GM21515 (cell line): ENCODE data around the gene HOMER1.
"Not testable (repeated sequence)": the region's sequence is repeated elsewhere in the genome, so short reads cannot be mapped to it uniquely, and the experiment has no call there.

Experiments used
- ATAC-seq: cut with Tn5 transposase; IDR thresholded peaks from one replicate; pipeline ENCODE4 v1.9.1; 2021; ENCODE audit not compliant: unreplicated experiment

HOMER1 gene

GRCh38 chr5:79423296-79423695 is 90.6 kb downstream of the HOMER1 start:
- ATAC-seq = no peak

GRCh38 chr5:79420248-79420647 is 93.7 kb downstream of the HOMER1 start:
- ATAC-seq = no peak

DNA sequence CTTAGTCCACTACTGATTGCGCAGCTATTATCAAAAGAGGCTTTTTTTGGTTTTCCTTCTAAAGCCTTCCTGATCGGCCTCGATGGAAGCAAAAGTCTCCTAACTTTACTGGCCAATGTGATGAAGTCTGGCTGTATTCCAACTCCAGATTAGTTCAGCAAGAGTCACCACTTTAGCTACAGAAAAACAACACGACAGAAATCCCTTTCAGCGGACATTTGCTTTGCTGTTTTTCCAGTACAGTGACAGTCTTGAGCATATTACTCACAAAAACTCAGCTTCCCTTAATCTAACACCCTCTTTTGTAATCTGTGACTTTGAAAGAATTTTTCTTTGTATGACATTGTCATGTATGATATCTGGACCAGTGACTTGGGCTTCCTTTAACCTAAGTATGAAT is 95.7 kb downstream of the HOMER1 start:
- ATAC-seq = no peak

GRCh38 chr5:79417495-79417894 is 96.4 kb downstream of the HOMER1 start:
- no peak for ATAC-seq

GRCh38 chr5:79416499-79416898 is 97.4 kb downstream of the HOMER1 start:
- ATAC-seq = peak; percentile 89

- ATAC-seq = no peak
These were observed 100.8 kb downstream of the HOMER1 start for GRCh38 chr5:79413112-79413511.

- no peak for ATAC-seq
These were observed 105.9 kb downstream of the HOMER1 start for GRCh38 chr5:79408028-79408427.

DNA sequence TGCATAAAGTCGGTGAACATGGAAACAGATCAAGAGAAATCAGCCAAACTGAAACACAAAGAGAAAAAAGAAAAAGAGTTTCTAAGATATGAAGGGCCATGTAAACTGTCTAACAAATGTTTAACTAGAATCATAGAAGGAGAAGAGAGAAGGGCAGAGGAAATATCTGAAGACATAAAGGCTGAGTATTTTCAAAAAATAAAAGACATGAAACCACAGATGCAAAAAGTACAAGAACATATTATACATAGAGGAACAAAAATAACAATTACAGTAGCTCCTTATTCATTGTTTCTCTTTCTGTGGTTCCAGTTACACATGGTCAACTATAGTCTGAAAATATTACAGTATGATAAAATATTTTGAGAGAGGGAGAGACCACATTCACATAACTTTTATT is 106.3 kb downstream of the HOMER1 start:
- ATAC-seq = no peak

GRCh38 chr5:79401216-79401615 is 112.7 kb downstream of the HOMER1 start:
- ATAC-seq = no peak

GRCh38 chr5:79399046-79399445 is 114.9 kb downstream of the HOMER1 start:
- ATAC-seq = no peak

DNA sequence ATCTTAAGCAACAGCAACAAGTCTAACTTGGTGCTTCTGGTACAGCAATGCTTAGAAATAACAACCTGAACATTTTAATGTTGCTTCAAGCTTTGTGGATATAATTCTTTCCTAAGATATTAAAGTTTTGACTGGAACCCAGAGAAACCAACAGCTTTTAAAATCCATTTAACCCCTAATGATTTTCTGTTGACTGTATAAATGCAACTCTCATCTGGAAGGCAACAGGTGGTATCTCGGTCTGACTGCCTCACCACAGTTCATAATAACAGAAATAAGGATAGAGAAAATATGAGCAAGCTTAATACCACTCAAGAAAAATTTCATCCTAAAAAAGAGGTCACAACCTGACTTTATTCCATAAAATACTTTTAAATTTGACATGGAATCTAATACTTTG is 116.9 kb downstream of the HOMER1 start:
- no peak for ATAC-seq

DNA sequence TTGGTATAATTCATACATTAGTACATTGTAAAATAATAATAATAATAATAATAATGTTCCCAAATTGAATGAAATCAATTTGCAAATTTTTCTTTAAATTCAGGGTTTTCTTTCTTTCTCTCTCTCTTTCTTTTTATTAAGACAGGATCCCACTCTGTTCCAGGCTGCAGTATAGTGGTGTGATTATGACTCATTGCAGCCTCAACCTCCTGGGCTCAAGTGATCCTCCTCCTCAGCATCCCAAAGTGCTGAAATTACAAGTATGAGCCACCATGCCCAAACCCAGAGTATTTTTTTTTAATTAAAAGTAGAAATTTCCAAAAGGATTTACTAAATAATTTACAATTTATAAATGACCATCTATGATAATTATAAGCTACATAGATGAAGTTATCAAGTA is 117.7 kb downstream of the HOMER1 start:
- ATAC-seq = no peak

GRCh38 chr5:79395296-79395695 is 118.6 kb downstream of the HOMER1 start:
- ATAC-seq = no peak

GRCh38 chr5:79392776-79393175 is 121.2 kb downstream of the HOMER1 start:
- ATAC-seq = no peak

- no peak for ATAC-seq
These were observed 127.3 kb downstream of the HOMER1 start for GRCh38 chr5:79386679-79387078.

DNA sequence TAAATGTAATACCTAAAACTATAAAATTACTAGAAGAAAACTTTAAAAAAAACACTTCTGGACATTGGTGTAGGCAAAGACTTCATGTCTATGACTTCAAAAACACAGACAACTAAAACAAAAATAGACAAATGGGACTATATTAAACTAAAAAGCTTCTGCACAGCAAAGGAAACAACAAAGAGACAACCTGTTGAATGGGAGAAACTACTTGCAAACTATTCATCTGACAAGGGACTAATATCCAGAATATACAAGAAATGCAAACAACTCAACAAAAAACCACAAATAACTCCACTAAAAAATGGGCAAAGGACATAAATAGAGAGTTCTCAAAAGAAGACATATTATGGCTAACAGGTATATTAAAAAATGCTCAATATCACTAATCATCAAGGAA is 128.8 kb downstream of the HOMER1 start:
- not testable (repeated sequence) for ATAC-seq

- no peak for ATAC-seq
These were observed 135.3 kb downstream of the HOMER1 start for GRCh38 chr5:79378510-79379186.

DNA sequence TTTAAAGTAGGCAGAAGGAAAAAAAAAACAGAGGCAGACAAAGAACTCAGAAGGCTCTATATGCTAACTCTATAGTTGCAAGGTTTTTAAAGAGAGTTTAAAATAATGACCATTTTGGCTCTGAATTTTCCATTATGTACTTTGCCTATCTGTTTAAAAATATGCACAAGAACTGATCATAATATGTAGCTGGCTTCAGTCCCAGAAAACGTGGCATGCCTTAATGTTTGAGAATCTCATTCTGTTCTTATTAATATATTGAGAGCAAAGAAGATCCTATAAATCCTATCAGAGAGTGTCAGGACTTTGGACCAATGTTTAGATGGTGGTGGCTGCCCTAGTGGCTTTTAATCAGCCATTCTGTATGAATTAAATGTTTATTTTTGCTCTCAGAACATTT is 156.5 kb downstream of the HOMER1 start:
- ATAC-seq = no peak

- no peak for ATAC-seq
These were observed 164.1 kb downstream of the HOMER1 start for GRCh38 chr5:79349881-79350280.

DNA sequence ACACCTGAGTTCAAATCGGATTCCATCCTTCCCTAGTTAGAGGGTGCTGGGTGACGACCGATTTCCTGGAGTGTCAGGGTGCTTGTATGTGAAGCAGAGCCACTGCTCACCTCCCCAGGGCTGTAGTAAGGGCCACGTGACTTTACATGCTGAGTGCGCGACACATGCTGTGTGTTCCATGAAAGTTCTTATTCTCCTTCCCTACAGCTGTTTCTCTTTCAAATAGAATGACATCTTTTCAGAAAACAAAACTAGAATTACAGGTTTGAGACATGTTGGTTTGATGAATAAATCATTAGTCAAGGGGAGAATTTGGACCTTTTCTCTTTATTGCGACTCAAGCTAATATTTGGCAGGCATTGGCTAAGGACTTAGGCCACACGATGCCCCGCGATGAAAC is 164.9 kb downstream of the HOMER1 start:
- no peak for ATAC-seq

GRCh38 chr5:79346420-79346824 is 167.5 kb downstream of the HOMER1 start:
- no peak for ATAC-seq

DNA sequence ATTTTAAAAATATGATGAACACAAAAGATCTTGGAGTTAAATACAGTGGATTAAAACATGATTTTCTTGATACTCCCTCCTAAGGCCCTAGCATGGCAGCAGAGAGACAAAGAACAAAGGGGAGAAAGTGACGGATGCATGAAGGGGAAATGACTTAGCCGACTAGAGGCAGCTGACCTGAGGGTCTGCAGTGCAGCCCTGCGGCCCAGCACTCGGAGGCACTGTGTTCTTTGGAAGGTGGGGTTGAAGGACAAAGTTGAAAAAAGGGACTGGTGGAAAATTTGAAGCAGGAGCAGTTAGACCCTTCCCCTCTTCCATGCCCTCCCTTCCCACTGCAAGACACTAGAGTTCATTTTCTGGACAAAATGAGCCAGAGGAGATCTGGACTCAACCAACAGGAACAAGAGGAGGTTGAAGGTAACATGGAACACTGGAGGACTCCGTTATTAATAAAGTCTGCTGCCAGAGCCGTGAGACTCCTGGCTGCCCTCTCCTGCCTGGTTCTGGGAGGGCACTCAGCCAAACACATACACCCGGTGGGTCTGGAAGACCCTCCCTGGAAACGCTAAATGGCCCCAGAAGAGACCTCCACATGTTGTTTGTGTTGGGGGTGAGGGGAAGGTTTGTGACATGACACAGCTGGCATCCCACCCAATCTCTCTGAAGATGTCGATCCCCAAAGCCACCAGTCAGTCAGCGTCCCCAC is 179.9 kb downstream of the HOMER1 start:
- no peak for ATAC-seq

- ATAC-seq = no peak
These were observed 183.9 kb downstream of the HOMER1 start for GRCh38 chr5:79330071-79330470.
